Measurements from ENCODE around the gene CLCN5. TPM values are rescaled to one million over a fixed set of nuclear protein-coding genes. Genes with fewer than 3 reads are reported as not detected.

Gene CLCN5
- total RNA-seq, 4 donors from 2014 or later = 5.3 to 8.0 (median 7.2) TPM

DNA sequence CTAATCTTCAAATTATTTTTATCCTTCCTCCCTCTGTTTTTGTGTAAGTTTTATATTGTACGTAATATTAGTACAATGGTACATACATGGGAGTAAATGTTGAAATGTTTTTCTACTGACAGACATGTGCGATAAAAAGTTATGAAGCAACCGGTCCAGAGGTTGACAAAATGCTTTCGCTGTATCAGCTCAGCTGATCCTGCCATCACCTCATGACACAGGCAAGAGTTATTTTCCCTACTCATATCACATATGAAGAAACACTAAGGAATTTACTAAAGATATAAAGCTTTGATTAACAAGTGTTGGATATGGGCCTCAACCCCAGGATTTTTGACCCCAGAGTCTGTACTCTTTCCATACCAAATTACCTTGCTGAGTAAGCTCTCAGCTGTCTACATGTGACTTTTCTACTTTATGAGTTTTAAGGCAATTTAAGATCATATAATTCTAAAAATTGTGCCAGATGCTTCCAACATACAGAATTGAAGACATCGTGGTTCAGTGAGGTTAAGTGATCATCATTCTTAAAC lies 50.0 kb downstream of the CLCN5 start:
- TF ChIP-seq, protein P1, sequence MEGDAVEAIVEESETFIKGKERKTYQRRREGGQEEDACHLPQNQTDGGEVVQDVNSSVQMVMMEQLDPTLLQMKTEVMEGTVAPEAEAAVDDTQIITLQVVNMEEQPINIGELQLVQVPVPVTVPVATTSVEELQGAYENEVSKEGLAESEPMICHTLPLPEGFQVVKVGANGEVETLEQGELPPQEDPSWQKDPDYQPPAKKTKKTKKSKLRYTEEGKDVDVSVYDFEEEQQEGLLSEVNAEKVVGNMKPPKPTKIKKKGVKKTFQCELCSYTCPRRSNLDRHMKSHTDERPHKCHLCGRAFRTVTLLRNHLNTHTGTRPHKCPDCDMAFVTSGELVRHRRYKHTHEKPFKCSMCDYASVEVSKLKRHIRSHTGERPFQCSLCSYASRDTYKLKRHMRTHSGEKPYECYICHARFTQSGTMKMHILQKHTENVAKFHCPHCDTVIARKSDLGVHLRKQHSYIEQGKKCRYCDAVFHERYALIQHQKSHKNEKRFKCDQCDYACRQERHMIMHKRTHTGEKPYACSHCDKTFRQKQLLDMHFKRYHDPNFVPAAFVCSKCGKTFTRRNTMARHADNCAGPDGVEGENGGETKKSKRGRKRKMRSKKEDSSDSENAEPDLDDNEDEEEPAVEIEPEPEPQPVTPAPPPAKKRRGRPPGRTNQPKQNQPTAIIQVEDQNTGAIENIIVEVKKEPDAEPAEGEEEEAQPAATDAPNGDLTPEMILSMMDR (IDR thresholded peaks at IDR 0.05) = no peak
- no peak for TF ChIP-seq POLR2A (IDR thresholded peaks at IDR 0.05)
- WGBS, 2 donors = 95 to 96% methylated on average over 5 of the region's 5 CpGs
- no peak for DNase-seq
- Histone ChIP-seq H3K4me3 (no peak overlapping the region), H3K9me3 (no peaks in the 10 kb centered on the region), H3K27me3 (no peaks in the 10 kb centered on the region), H3K36me3 (no peaks in the 10 kb centered on the region), H3K27ac (no peak overlapping the region), H3K4me1 (no peaks in the 10 kb centered on the region)
- intact Hi-C loops (cut with DNase I) = no loop called here

DNA sequence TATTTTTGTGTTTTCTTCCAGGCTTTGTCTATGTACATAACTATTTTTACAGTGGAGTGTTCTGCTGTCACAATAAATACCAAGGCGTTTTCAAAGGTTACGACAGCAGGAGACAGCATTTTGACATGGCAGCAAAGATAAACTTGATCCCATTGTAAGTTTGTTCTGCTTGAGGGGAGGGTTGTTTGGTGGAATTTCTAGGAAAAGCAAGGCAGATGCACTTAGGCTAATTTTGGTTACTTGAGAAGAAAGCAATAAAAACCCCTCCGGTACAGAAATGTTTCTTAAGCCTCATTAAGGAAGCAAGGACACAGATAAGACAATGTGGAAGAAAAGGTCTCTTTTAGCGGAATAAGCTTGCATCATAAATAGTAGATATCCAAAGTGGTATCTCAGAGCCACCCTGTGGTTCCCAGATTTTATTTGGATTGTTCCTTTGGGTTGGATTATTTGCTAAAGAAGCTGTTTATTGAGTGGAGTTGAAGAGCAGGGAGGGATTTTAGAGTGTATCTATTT lies 54.3 kb downstream of the CLCN5 start:
- H3K36me3 ChIP-seq = no peaks in the 10 kb centered on the region
- no peaks in the 10 kb centered on the region for H3K27me3 ChIP-seq
- intact Hi-C loops (cut with DNase I) = no loop called here
- no peak overlapping the region for H3K27ac ChIP-seq
- DNase-seq = no peak
- H3K4me1 ChIP-seq = no peaks in the 10 kb centered on the region
- no peak for TF ChIP-seq POLR2A (IDR thresholded peaks at IDR 0.05)
- TF ChIP-seq, protein P1 (IDR thresholded peaks at IDR 0.05) = no peak
- H3K9me3 ChIP-seq = no peaks in the 10 kb centered on the region
- WGBS, 2 donors = 67 to 80% methylated on average over 4 of the region's 4 CpGs
- no peak overlapping the region for H3K4me3 ChIP-seq

DNA sequence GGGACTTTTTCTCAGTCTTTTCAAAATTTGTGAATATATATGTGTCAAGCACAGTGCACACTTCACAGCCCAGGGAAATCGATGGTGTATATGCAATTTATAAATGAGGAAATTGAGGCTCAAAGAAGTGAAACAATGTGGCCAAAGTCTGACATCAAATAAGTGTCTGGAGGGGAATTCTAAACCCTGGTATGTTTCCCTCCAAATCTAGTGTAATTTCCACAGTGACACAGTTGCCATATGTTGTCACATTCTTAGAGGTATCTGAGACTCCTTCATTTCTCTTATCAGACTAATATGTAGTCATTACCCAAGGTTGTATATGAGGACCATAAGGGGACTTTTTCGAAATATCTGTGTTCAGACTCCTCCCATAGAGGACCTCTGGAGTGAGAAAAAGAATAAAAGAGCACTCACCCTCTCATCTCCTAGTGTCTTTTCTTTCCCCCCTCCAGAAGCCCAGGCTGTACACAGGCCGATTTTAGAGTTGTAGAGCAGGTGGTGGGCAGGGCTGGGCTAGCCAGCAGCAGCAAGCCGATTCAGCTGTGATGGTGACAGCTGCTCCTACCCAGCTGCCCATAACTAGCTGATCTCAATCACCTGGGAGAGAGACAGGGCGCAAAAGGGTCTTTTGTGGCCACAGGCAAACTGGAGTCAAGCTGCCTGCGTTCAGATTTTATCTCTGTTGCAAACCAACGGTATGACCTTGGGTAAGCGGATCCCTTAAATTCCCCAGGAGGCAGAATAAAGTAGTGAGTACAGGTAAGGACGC lies 55.1 kb downstream of the CLCN5 start:
- H3K4me3 ChIP-seq = no peak overlapping the region
- H3K27ac ChIP-seq = no peak overlapping the region
- no peaks in the 10 kb centered on the region for H3K9me3 ChIP-seq
- H3K4me1 ChIP-seq = no peaks in the 10 kb centered on the region
- 40 to 78% methylated on average over 4 to 6 of the region's 9 CpGs for WGBS, 2 donors
- no peaks in the 10 kb centered on the region for H3K27me3 ChIP-seq
- no peaks in the 10 kb centered on the region for H3K36me3 ChIP-seq
- intact Hi-C loops (cut with DNase I) = no loop called here
- no peak for TF ChIP-seq POLR2A (IDR thresholded peaks at IDR 0.05)
- TF ChIP-seq, protein P1 (IDR thresholded peaks at IDR 0.05) = no peak
- no peak for DNase-seq

DNA sequence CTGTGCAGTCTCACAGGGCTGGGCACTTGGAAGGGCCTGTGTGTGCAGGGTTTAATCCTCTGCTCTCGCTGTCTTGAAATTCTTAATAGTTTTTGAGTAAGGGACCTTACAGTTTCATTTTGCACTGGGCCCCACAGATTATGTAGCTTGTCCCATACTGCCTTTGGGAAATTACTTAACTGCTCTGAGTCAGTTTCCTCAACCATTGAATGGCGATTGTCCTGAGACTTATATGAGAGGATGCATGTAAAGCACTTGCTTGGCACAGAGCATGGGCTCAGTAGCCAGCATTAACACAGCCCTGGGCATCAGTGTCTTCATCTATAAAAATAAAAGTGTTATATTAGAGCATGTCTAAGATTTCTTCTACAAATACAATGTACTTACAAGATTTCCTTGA lies 55.8 kb downstream of the CLCN5 start:
- no peak for DNase-seq
- WGBS, 2 donors = 50 to 69% methylated on average over 2 of the region's 2 CpGs
- H3K4me1 ChIP-seq = no peaks in the 10 kb centered on the region
- TF ChIP-seq, protein P1 (IDR thresholded peaks at IDR 0.05) = no peak
- TF ChIP-seq POLR2A (IDR thresholded peaks at IDR 0.05) = no peak
- no peak overlapping the region for H3K4me3 ChIP-seq
- no peaks in the 10 kb centered on the region for H3K27me3 ChIP-seq
- no peaks in the 10 kb centered on the region for H3K36me3 ChIP-seq
- no peak overlapping the region for H3K27ac ChIP-seq
- H3K9me3 ChIP-seq = no peaks in the 10 kb centered on the region
- intact Hi-C loops (cut with DNase I) = no loop called here

DNA sequence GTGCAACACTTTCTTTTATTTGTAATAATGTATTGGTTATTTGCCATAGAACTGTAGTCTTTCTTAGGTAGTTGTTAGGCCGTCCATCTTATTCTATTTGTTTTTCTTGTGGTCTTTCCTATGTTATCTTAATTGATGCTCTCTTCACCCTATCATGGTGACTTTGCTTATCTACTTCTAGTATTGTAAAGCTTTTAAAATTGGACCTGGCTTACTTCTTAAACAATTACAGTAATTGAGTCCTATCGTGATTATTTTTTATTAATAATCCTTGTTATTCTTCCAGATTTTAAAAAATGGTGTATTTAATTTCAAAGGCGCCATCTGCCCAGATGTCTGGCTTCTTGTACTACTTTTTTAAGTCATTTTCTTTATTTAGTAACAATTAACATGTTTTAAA lies 63.7 kb downstream of the CLCN5 start:
- Histone ChIP-seq H3K4me3 (no peak overlapping the region), H3K9me3 (no peaks in the 10 kb centered on the region), H3K4me1 (no peaks in the 10 kb centered on the region), H3K27ac (no peak overlapping the region), H3K36me3 (no peaks in the 10 kb centered on the region), H3K27me3 (no peaks in the 10 kb centered on the region)
- DNase-seq = no peak
- TF ChIP-seq, protein P1 (IDR thresholded peaks at IDR 0.05) = no peak
- TF ChIP-seq POLR2A (IDR thresholded peaks at IDR 0.05) = no peak
- intact Hi-C loops (cut with DNase I) = no loop called here
- WGBS, 2 donors = 78 to 94% methylated on average over 3 of the region's 3 CpGs
